Thyroid gland (tissue), 4 donors: ENCODE results near the gene IKZF1. TPM values are rescaled to one million over a fixed set of nuclear protein-coding genes. Genes with fewer than 3 reads are reported as not detected.

Experiments
- DNase-seq, 2 donors: peaks; one replicate each; pipeline ENCODE4 v3.0.0-alpha.2; 2019
- H3K27ac ChIP-seq, 3 donors: fragments of 200-600 bp; sonication (generic); 1 replicate in 2 of 3; 2 replicates in 1 of 3; pipeline ENCODE4 v1.5.1; 2016 to 2019; ENCODE audit warnings: mild to moderate bottlenecking in 1 of 3, moderate library complexity in 1 of 3
- H3K27me3 ChIP-seq: fragments of 200-600 bp; sonication (generic); one replicate; pipeline ENCODE4 v1.5.1; 2019
- H3K36me3 ChIP-seq, 2 donors: fragments of 200-600 bp; sonication (generic); one replicate each; pipeline ENCODE4 v1.5.1; 2016 to 2019
- H3K4me1 ChIP-seq, 2 donors: fragments of 200-600 bp; sonication (generic); one replicate each; pipeline ENCODE4 v1.5.1; 2017 to 2019
- H3K4me3 ChIP-seq, 3 donors: fragments of 200-600 bp; sonication (generic); replicated peaks in 1 of 3; 1 replicate in 2 of 3; 2 replicates in 1 of 3; pipeline ENCODE4 v1.5.1; 2016; ENCODE audit warnings: mild to moderate bottlenecking in 1 of 3
- H3K9me3 ChIP-seq: fragments of 200-600 bp; sonication (generic); one replicate; pipeline ENCODE4 v1.5.1; 2017
- POLR2A ChIP-seq, 2 donors: fragments of 450-650 bp; IDR thresholded peaks; one replicate each; pipeline ENCODE4 v1.6.1; 2017; ENCODE audit warnings: antibody characterized with exemption in 2 of 2, mild to moderate bottlenecking in 2 of 2, moderate library complexity in 1 of 2
- WGBS, 2 donors: methylation state at CpG; one replicate each; pipeline ENCODE4 v1.1.5; 2017; 5-methylcytosine and 5-hydroxymethylcytosine counted together
- intact Hi-C: fragments of 100-400 bp; cut with DNase I; formaldehyde crosslinking; loops from one replicate; pipeline ENCODE4 v1.15.1; 2023
- total RNA-seq, 4 donors: library from RNA; depleted of rRNA; stranded (reverse); fragments of >200 nt; gene quantifications; one replicate each; pipeline ENCODE4 v1.2.3, GENCODE V29; 2016
- TF ChIP-seq, protein P1 (sequence below), 6 experiments: fragments of 200-600 bp in 3 of 6; fragments of 450-650 bp in 3 of 6; sonication (generic) in 3 of 6; IDR thresholded peaks; one replicate each; pipeline ENCODE4 v1.5.1; 2016 to 2019; ENCODE audit warnings: antibody characterized with exemption in 6 of 6, mild to moderate bottlenecking in 2 of 6, inconsistent platforms in 1 of 6, moderate library complexity in 1 of 6

Gene IKZF1
- total RNA-seq, 4 donors from 2014 or later, result 8.9 to 10.5 (median 9.6) TPM

DNA sequence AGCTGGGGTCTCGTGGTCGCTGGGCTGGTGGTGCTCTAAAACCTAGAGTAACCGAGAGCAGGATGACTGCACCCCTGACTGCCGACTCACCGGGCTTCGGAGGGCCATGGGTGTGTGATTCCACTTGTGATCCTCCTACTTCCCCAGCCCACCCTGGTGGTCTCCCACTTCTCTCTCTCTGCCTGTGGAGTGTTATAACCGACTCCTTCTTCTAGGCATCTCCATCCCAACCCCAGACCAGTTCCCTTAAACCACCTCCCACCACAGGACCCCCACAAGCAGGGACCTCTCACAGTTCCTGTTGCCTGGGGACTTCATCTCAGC lies 52.4 kb downstream of the IKZF1 start:
- H3K27ac ChIP-seq, result no peak overlapping the region
- H3K4me3 ChIP-seq, result no peak overlapping the region
- 68 to 94% methylated on average over 7 of the region's 7 CpGs for WGBS, 2 donors
- intact Hi-C loops, result no loop called here
- H3K36me3 ChIP-seq, result no peaks in the 10 kb centered on the region
- DNase-seq, result no peak
- H3K27me3 ChIP-seq, result no peaks in the 10 kb centered on the region
- TF ChIP-seq, protein P1, sequence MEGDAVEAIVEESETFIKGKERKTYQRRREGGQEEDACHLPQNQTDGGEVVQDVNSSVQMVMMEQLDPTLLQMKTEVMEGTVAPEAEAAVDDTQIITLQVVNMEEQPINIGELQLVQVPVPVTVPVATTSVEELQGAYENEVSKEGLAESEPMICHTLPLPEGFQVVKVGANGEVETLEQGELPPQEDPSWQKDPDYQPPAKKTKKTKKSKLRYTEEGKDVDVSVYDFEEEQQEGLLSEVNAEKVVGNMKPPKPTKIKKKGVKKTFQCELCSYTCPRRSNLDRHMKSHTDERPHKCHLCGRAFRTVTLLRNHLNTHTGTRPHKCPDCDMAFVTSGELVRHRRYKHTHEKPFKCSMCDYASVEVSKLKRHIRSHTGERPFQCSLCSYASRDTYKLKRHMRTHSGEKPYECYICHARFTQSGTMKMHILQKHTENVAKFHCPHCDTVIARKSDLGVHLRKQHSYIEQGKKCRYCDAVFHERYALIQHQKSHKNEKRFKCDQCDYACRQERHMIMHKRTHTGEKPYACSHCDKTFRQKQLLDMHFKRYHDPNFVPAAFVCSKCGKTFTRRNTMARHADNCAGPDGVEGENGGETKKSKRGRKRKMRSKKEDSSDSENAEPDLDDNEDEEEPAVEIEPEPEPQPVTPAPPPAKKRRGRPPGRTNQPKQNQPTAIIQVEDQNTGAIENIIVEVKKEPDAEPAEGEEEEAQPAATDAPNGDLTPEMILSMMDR (IDR thresholded peaks at IDR 0.05), result no peak
- no peak for TF ChIP-seq POLR2A (IDR thresholded peaks at IDR 0.05)
- H3K4me1 ChIP-seq, result no peaks in the 10 kb centered on the region
- H3K9me3 ChIP-seq, result no peaks in the 10 kb centered on the region

DNA sequence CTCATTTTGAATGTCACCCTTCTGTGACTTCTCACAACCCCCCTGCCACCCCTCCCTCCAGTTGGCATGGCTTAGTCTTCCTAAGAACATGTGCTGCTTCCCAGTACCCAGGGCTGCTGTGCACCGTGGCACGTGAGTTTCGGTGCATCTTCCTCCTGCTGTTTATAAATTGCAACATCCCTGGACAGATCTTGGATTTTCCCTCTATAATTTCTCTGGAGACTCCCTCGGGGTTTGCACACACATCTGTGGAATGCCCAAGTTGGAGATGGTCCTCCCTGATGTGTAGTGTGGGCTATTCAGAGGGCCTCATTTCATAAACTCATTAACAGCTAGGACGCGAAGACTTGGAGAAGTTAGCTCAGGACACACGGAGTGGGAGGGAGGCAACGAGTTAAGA lies 52.9 kb downstream of the IKZF1 start:
- Histone ChIP-seq H3K9me3 (no peaks in the 10 kb centered on the region), H3K4me1 (no peaks in the 10 kb centered on the region), H3K27me3 (no peaks in the 10 kb centered on the region), H3K27ac (no peak overlapping the region), H3K36me3 (no peaks in the 10 kb centered on the region), H3K4me3 (no peak overlapping the region)
- DNase-seq, result no peak
- 82 to 92% methylated on average over 8 of the region's 8 CpGs for WGBS, 2 donors
- intact Hi-C loops, result no loop called here
- no peak for TF ChIP-seq POLR2A (IDR thresholded peaks at IDR 0.05)
- TF ChIP-seq, protein P1 (IDR thresholded peaks at IDR 0.05), result no peak

DNA sequence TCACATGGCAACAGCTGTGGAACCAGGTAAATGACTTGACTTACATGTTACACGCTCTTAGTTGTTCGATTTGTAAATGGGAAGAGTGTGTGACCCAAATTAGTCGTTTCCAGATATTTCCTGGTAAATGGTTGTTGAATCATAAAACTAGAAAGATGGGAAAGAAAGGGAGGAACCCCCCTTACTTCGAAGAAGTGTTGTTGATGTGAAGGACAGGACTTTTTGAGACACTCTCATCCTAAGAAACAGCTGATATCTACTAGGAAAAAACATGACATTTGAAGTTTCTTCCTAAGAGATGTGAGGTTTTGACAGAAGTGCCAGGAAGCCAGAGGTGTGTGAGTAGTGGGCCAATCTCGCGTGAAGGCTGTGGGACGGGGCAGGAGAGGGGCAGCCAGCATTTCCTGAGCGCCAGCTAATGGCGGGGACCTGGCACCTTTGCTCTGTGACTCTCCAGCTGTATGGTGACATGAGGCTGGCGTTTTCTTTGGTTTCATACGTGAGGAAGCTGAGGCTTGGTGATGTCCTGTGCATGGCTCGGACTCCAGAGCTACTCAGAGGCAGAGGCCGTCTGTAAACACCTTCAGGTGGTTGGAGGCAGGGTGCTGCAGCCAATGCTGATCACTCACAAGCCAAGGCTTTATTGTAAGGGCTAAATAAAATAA lies 53.7 kb downstream of the IKZF1 start:
- Histone ChIP-seq H3K4me1 (no peaks in the 10 kb centered on the region), H3K9me3 (no peaks in the 10 kb centered on the region), H3K27ac (no peak overlapping the region), H3K4me3 (no peak overlapping the region), H3K36me3 (no peaks in the 10 kb centered on the region), H3K27me3 (no peaks in the 10 kb centered on the region)
- intact Hi-C loops, result no loop called here
- WGBS, 2 donors, result 69 to 77% methylated on average over 13 of the region's 13 CpGs
- TF ChIP-seq, protein P1 (IDR thresholded peaks at IDR 0.05), result no peak
- TF ChIP-seq POLR2A (IDR thresholded peaks at IDR 0.05), result no peak
- no peak for DNase-seq

DNA sequence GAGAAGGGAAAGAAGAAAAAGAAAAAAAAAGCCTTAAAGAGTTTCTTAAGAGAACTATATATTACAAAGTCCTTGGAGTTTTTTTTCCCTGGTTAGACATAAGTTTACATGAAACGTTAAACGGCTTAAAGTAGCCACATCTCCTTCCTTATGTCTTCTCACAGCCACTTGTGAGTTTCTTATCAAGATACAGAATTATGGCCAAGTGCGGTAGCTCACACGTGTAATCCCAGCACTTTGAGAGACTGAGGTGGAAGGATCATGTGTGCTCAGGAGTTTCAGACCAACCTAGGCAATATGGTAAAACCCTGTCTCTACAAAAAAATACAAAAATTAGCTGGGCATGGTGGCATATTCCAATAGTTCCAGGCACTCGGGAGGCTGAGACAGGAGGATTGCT lies 54.3 kb downstream of the IKZF1 start:
- intact Hi-C loops, result no loop called here
- WGBS, 2 donors, result 84% methylated on average over 5 of the region's 5 CpGs
- Histone ChIP-seq H3K4me3 (no peak overlapping the region), H3K4me1 (no peaks in the 10 kb centered on the region), H3K36me3 (no peaks in the 10 kb centered on the region), H3K9me3 (no peaks in the 10 kb centered on the region), H3K27me3 (no peaks in the 10 kb centered on the region), H3K27ac (no peak overlapping the region)
- no peak for DNase-seq
- TF ChIP-seq, protein P1 (IDR thresholded peaks at IDR 0.05), result no peak

- Histone ChIP-seq H3K27me3 (no peaks in the 10 kb centered on the region), H3K36me3 (no peaks in the 10 kb centered on the region), H3K9me3 (no peaks in the 10 kb centered on the region), H3K4me1 (no peaks in the 10 kb centered on the region), H3K27ac (no peak overlapping the region), H3K4me3 (no peak overlapping the region)
- intact Hi-C loops, result no loop called here
- no peak for DNase-seq
- 92% methylated on average over 9 of the region's 9 CpGs for WGBS, 2 donors
- TF ChIP-seq, protein P1 (IDR thresholded peaks at IDR 0.05), result no peak
- no peak for TF ChIP-seq POLR2A (IDR thresholded peaks at IDR 0.05)
Observed at GRCh38 chr7:50359258-50359994, 54.9 kb downstream of the IKZF1 start.
